Endothelial cell of umbilical vein (primary cell): ENCODE measurements around the gene RAB11FIP3. TPM values are rescaled to one million over a fixed set of nuclear protein-coding genes. Genes with fewer than 3 reads are reported as not detected.

Source experiments
- BruUV-seq: library from RNA; stranded (reverse); fragments of 400-500 nt; replicated peaks from 2 replicates; lab custom pipeline; 2021; lab: Mats Ljungman, UMichigan
- CTCF ChIA-PET: fragments of 300-600, 350-600 bp; sonication (Branson Sonifier 250); formaldehyde crosslinking; loops from one replicate; lab custom pipeline; 2021; ENCODE audit warnings: antibody characterized with exemption, inconsistent platforms; lab: Charles Lee
- POLR2A ChIA-PET: fragments of 300-600, 350-600 bp; sonication (Branson Sonifier 250); formaldehyde crosslinking; loops from one replicate; lab custom pipeline; 2021; ENCODE audit warnings: antibody characterized with exemption, inconsistent platforms; lab: Charles Lee
- DNase-seq: peaks from one replicate; pipeline ENCODE4 v3.0.0-alpha.2; 2011; ENCODE audit warnings: low read depth, low spot score
- FAIRE-seq: peaks from 2 replicates; lab custom pipeline; 2011; peaks lifted over from hg19 to GRCh38; lab: Jason Lieb, UNC
- H2AFZ ChIP-seq: 2 replicates; pipeline ENCODE4 v1.6.0; 2012; ENCODE audit warnings: low read depth, low read length, control low read depth, inconsistent platforms
- H3K27ac ChIP-seq: 2 replicates; pipeline ENCODE4 v1.5.1; 2011; ENCODE audit warnings: low read depth, mild to moderate bottlenecking, control low read depth, low read length, moderate library complexity; ENCODE audit not compliant: insufficient read depth
- H3K27me3 ChIP-seq, 2 experiments: 2 replicates each; pipeline versions ENCODE4 v1.6.0 to v1.6.1; 2011; ENCODE audit warnings: low read length in 2 of 2, mixed read lengths in 1 of 2; ENCODE audit not compliant: control insufficient read depth in 2 of 2, insufficient read depth in 2 of 2
- H3K36me3 ChIP-seq, 2 experiments: 2 replicates in 1 of 2; 3 replicates in 1 of 2; pipeline ENCODE4 v1.5.1; 2011; ENCODE audit warnings: low read length in 2 of 2, mild to moderate bottlenecking in 1 of 2, moderate library complexity in 1 of 2; ENCODE audit not compliant: control insufficient read depth in 2 of 2, insufficient read depth in 2 of 2; ENCODE audit errors: extremely low read depth in 1 of 2
- H3K4me1 ChIP-seq: 3 replicates; pipeline ENCODE4 v1.5.1; 2011; ENCODE audit warnings: mild to moderate bottlenecking, low read length; ENCODE audit not compliant: control insufficient read depth, insufficient read depth; ENCODE audit errors: extremely low read depth
- H3K4me2 ChIP-seq: 2 replicates; pipeline ENCODE4 v1.6.1; 2011; ENCODE audit warnings: low read length, control low read depth, mixed read lengths; ENCODE audit not compliant: insufficient read depth
- H3K4me3 ChIP-seq, 3 experiments: fragments of 200-600 bp in 1 of 3; sonication (generic), shearing (Covaris generic) in 1 of 3; replicated peaks in 1 of 3; 2 replicates each; pipeline ENCODE4 v1.5.1; 2011 to 2016; ENCODE audit warnings: control low read depth in 3 of 3, low read length in 3 of 3, mild to moderate bottlenecking in 2 of 3, inconsistent platforms in 1 of 3, low read depth in 1 of 3, moderate library complexity in 1 of 3; ENCODE audit not compliant: insufficient read depth in 1 of 3
- H3K79me2 ChIP-seq: 2 replicates; pipeline ENCODE4 v1.6.0; 2012; ENCODE audit warnings: low read length, inconsistent platforms; ENCODE audit not compliant: control insufficient read depth, insufficient read depth
- H3K9ac ChIP-seq: replicated peaks from 2 replicates; pipeline ENCODE3; 2011; ENCODE audit warnings: low read length, control low read depth; ENCODE audit not compliant: insufficient read depth; ENCODE audit errors: extremely low read depth
- H3K9me1 ChIP-seq: replicated peaks from 3 replicates; pipeline ENCODE4 v1.6.0; 2011; ENCODE audit warnings: mild to moderate bottlenecking, low read length; ENCODE audit not compliant: control insufficient read depth, insufficient read depth; ENCODE audit errors: extremely low read depth
- H3K9me3 ChIP-seq: replicated peaks from 2 replicates; pipeline ENCODE4 v1.5.1; 2012; ENCODE audit warnings: low read length, inconsistent platforms; ENCODE audit not compliant: control insufficient read depth, insufficient read depth
- H4K20me1 ChIP-seq: replicated peaks from 2 replicates; pipeline ENCODE3; 2011; ENCODE audit warnings: mild to moderate bottlenecking, low read length; ENCODE audit not compliant: control insufficient read depth, insufficient read depth; ENCODE audit errors: extremely low read depth
- CTCF ChIP-seq, 2 donors: IDR thresholded peaks; 1 replicate in 1 of 2; 2 replicates in 1 of 2; pipeline ENCODE4 v1.5.1; 2011; ENCODE audit warnings: low read length in 2 of 2, mild to moderate bottlenecking in 2 of 2, moderate library complexity in 2 of 2, control low read depth in 1 of 2, inconsistent platforms in 1 of 2, low read depth in 1 of 2; ENCODE audit not compliant: insufficient read depth in 1 of 2; ENCODE audit errors: extremely low read depth in 1 of 2
- EZH2 ChIP-seq: IDR thresholded peaks from 2 replicates; pipeline ENCODE4 v1.6.1; 2012; ENCODE audit warnings: borderline replicate concordance, low read depth, mild to moderate bottlenecking, moderate library complexity, low read length, inconsistent platforms; ENCODE audit not compliant: severe bottlenecking
- FOS ChIP-seq: IDR thresholded peaks from 2 replicates; pipeline ENCODE4 v1.6.1; 2011; ENCODE audit warnings: mild to moderate bottlenecking, low read length, moderate library complexity, borderline replicate concordance; ENCODE audit not compliant: insufficient read depth
- GATA2 ChIP-seq: IDR thresholded peaks from 2 replicates; pipeline ENCODE4 v1.7.0; 2011; ENCODE audit warnings: low read depth, mild to moderate bottlenecking, moderate library complexity, mixed read lengths, low read length; ENCODE audit not compliant: insufficient read length, insufficient read depth
- JUN ChIP-seq: IDR thresholded peaks from 2 replicates; pipeline ENCODE4 v1.6.1; 2011; ENCODE audit warnings: borderline replicate concordance, low read depth; ENCODE audit not compliant: insufficient read length, insufficient read depth
- MAX ChIP-seq: IDR thresholded peaks from 2 replicates; pipeline ENCODE4 v1.6.1; 2011; ENCODE audit not compliant: insufficient read depth, insufficient read length
- MYC ChIP-seq: IDR thresholded peaks from one replicate; pipeline ENCODE4 v1.6.1; 2011; ENCODE audit warnings: mild to moderate bottlenecking, low read depth, low read length
- POLR2A ChIP-seq: IDR thresholded peaks from 2 replicates; pipeline ENCODE4 v1.6.1; 2012; ENCODE audit warnings: low read depth, mild to moderate bottlenecking, control low read depth, low read length
- POLR2AphosphoS5 ChIP-seq: IDR thresholded peaks from 2 replicates; pipeline ENCODE4 v1.6.1; 2012; ENCODE audit warnings: low read depth, mild to moderate bottlenecking, control low read depth, low read length, moderate library complexity; ENCODE audit not compliant: insufficient read depth
- dilution Hi-C: fragments of 300-500 bp; cut with MboI; formaldehyde crosslinking; loops from one replicate; pipeline ENCODE4 v1.15.0; 2019; ENCODE audit warnings: low sequenced_read_pairs; ENCODE audit not compliant: extremely low pct_ligation_motif_present
- intact Hi-C: fragments of 100-400 bp; cut with micrococcal nuclease; formaldehyde crosslinking; loops from one replicate; pipeline ENCODE4 v1.10.0; 2022
- polyA plus RNA-seq, 4 experiments: library from polyadenylated mRNA; depleted of rRNA in 3 of 4; stranded (reverse) in 3 of 4; unstranded in 1 of 4; fragments of >200 nt; gene quantifications; 2 replicates each; pipeline versions ENCODE4 v1.2.1 to v1.2.3, GENCODE V29; 2011 to 2012; ENCODE audit warnings: missing spikeins in 1 of 4
- total RNA-seq: library from RNA; stranded (reverse); gene quantifications from 2 replicates; pipeline ENCODE4 v1.2.3, GENCODE V29; 2021

The RAB11FIP3 gene
- total and polyA plus RNA-seq, 2 donors (not counting 3 experiments of a cell fraction or from before 2014, with no cell fraction given), result 20.5 to 75.9 TPM

GRCh38 chr16:490768-491167 is 65.3 kb downstream of the RAB11FIP3 start:
- CTCF ChIA-PET, result no interaction called here
- Histone ChIP-seq H3K4me3 (no peak overlapping the region), H3K4me1 (no peaks in the 10 kb centered on the region), H3K36me3 (peaks cover 5 to 22% of the 10 kb centered on the region in 2 experiments), H3K27ac (no peak overlapping the region), H3K4me2 (no peak overlapping the region), H3K9me3 (no peaks in the 10 kb centered on the region), H3K27me3 (no peaks in the 10 kb centered on the region), H2AFZ (no peak overlapping the region), H3K9ac (no peak overlapping the region), H3K9me1 (no peaks in the 10 kb centered on the region), H3K79me2 (no peaks in the 10 kb centered on the region), H4K20me1 (no peaks in the 10 kb centered on the region)
- intact Hi-C loops, result no loop called here
- TF ChIP-seq CTCF (IDR thresholded peaks at IDR 0.05; ENCODE audit: extremely low read depth in 1 of 2, insufficient read depth in 1 of 2, low read depth in 1 of 2, low read length in 2 of 2) (no peak), MYC (no peak), POLR2AphosphoS5 (no peak), FOS (no peak), MAX (no peak), GATA2 (no peak), EZH2 (no peak), POLR2A (no peak), JUN (no peak)
- DNase-seq (no peak), FAIRE-seq (no peak)
- POLR2A ChIA-PET, result no interaction called here
- BruUV-seq, result no TSS peak
- dilution Hi-C loops, result no loop called here
